Thyroid gland (tissue), 4 donors: ENCODE data around the gene ETNK2.

Source experiments
- CTCF ChIP-seq, 6 experiments: fragments of 200-600 bp in 3 of 6; fragments of 450-650 bp in 3 of 6; sonication (generic) in 3 of 6; IDR thresholded peaks; one replicate each; pipeline ENCODE4 v1.5.1; 2016 to 2019; ENCODE audit warnings: antibody characterized with exemption in 6 of 6, mild to moderate bottlenecking in 2 of 6, inconsistent platforms in 1 of 6, moderate library complexity in 1 of 6
- POLR2A ChIP-seq, 2 donors: fragments of 450-650 bp; IDR thresholded peaks; one replicate each; pipeline ENCODE4 v1.6.1; 2017; ENCODE audit warnings: antibody characterized with exemption in 2 of 2, mild to moderate bottlenecking in 2 of 2, moderate library complexity in 1 of 2

DNA sequence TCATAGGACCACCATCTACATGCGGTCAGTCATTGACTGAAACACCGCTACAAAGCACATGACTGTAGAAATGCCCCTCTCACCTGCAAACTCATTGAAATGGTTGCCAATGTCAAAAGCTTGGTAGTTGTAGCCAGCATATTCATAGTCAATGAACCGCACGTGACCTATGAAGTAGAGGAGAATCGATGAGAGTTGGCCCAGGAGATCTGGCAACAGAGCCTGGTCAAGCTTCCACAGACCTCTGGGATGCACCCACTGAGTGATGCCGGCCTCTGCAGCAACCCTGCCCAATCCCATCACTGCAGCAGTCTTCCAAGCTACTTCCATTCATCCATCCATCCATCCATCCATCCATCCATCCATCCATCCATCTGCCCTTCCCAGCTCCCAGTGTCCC, 11.9 kb downstream of the ETNK2 start:
- TF ChIP-seq CTCF (IDR thresholded peaks at IDR 0.05) (no peak), POLR2A (IDR thresholded peaks at IDR 0.05) (no peak)
